WERI-Rb-1 (cell line): ENCODE results near the gene PSMD6.

Source experiments
- DNase-seq: peaks from one replicate; pipeline ENCODE4 v3.0.0-alpha.2; 2020
- H3K27ac ChIP-seq: fragments of 250-450 bp; sonication (Bioruptor Pico); 2 replicates; pipeline ENCODE4 v1.5.1; 2020; ENCODE audit warnings: mild to moderate bottlenecking, moderate library complexity
- H3K27me3 ChIP-seq: fragments of 250-450 bp; sonication (Bioruptor Pico); 2 replicates; pipeline ENCODE4 v1.5.1; 2021; ENCODE audit warnings: mild to moderate bottlenecking, low read depth, moderate library complexity; ENCODE audit not compliant: insufficient read depth, severe bottlenecking
- H3K36me3 ChIP-seq: fragments of 250-450 bp; sonication (Bioruptor Pico); 2 replicates; pipeline ENCODE4 v1.5.1; 2020; ENCODE audit warnings: mild to moderate bottlenecking, moderate library complexity
- H3K4me3 ChIP-seq: 2 replicates; pipeline ENCODE4 v1.5.1; 2011; ENCODE audit warnings: low read depth, mild to moderate bottlenecking, control low read depth, low read length
- H3K9me3 ChIP-seq: fragments of 250-450 bp; sonication (Bioruptor Pico); 2 replicates; pipeline ENCODE4 v1.5.1; 2021; ENCODE audit warnings: mild to moderate bottlenecking, moderate library complexity; ENCODE audit not compliant: severe bottlenecking
- TF ChIP-seq, protein P1 (sequence below): IDR thresholded peaks from 2 replicates; pipeline ENCODE4 v1.5.1; 2011; ENCODE audit warnings: low read depth, mild to moderate bottlenecking, control low read depth, inconsistent platforms, low read length

Gene PSMD6

DNA sequence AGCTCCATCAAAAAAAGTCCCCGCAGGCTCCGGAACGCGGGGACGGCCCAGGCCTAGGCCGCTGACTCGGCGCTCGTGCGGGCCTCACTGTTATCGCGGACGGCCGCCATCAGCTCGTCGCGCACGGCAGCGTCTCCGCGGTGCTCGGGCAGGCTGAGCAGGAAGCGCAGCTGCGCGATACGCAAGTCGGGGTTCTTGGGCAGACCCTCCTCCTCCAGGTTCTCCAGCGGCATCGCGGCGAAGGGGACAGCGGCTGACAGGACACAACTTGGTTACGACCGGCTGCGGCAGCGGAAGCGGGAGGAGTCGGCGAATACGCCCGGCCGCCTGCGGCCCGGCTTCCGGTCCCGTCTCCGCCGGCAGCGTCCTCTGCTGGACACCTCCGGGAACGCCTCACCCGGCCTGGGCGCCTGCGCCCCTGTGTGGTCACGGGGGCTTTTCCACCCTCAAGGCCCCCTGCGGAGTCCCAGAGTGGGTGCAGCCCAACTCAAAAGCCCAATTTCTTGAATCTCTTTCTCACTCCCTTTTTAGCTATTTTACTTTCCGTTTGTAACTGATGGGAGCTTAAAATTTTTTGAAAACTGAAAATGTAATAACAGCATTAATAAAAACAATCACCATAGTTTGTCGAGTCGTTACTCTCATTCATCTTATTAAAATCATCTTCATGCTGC, at the start of gene PSMD6:
Gene PSMD6, minus strand, starts transcription at position 308 of the 674 bp plus-strand sequence. Its CDS starts 75 bp downstream, at position 233.
- TF ChIP-seq, protein P1, sequence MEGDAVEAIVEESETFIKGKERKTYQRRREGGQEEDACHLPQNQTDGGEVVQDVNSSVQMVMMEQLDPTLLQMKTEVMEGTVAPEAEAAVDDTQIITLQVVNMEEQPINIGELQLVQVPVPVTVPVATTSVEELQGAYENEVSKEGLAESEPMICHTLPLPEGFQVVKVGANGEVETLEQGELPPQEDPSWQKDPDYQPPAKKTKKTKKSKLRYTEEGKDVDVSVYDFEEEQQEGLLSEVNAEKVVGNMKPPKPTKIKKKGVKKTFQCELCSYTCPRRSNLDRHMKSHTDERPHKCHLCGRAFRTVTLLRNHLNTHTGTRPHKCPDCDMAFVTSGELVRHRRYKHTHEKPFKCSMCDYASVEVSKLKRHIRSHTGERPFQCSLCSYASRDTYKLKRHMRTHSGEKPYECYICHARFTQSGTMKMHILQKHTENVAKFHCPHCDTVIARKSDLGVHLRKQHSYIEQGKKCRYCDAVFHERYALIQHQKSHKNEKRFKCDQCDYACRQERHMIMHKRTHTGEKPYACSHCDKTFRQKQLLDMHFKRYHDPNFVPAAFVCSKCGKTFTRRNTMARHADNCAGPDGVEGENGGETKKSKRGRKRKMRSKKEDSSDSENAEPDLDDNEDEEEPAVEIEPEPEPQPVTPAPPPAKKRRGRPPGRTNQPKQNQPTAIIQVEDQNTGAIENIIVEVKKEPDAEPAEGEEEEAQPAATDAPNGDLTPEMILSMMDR = peak; percentile 100
- Histone ChIP-seq H3K27me3 (no peaks in the 10 kb centered on the region), H3K36me3 (peaks cover 38% of the 10 kb centered on the region), H3K9me3 (no peaks in the 10 kb centered on the region), H3K4me3 (peak within 1 kb of the TSS; percentile 96), H3K27ac (peak within 1 kb of the TSS; percentile 80)
- peak; percentile 91 for DNase-seq

- Histone ChIP-seq H3K36me3 (no peaks in the 10 kb centered on the region), H3K27me3 (no peaks in the 10 kb centered on the region), H3K27ac (no peak overlapping the region), H3K4me3 (no peak overlapping the region), H3K9me3 (peaks cover 7% of the 10 kb centered on the region)
- DNase-seq = no peak
- TF ChIP-seq, protein P1 = no peak
Observed at GRCh38 chr3:64072126-64072525, 48.8 kb upstream of the PSMD6 start.

- Histone ChIP-seq H3K27ac (no peak overlapping the region), H3K36me3 (no peaks in the 10 kb centered on the region), H3K4me3 (no peak overlapping the region), H3K27me3 (no peaks in the 10 kb centered on the region), H3K9me3 (peaks cover 7% of the 10 kb centered on the region)
- TF ChIP-seq, protein P1 = no peak
- no peak for DNase-seq
Observed at GRCh38 chr3:64070704-64071103, 47.4 kb upstream of the PSMD6 start.

GRCh38 chr3:64067506-64068346, 44.4 kb upstream of the PSMD6 start:
- TF ChIP-seq, protein P1 = no peak
- DNase-seq = no peak
- Histone ChIP-seq H3K9me3 (peaks cover 4% of the 10 kb centered on the region), H3K4me3 (no peak overlapping the region), H3K27me3 (no peaks in the 10 kb centered on the region), H3K36me3 (no peaks in the 10 kb centered on the region), H3K27ac (no peak overlapping the region)

DNA sequence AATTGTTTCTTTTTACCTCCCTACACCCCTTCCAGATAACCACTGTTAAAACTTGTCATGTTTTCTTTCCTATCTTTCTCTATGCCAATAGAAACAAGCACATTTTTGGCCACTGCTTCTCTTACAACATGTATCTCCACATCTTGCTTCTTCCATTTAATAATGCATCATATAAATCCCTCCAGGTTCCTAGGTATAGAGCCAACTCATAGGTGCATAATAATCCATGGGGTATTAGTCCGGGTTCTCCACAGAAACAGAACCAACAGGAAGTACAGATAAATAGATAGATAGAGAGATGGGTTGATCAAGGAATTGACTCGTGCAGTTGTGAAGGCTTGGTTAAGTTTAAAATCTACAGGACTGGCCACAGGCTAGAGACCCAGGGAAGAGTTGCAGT, 41.5 kb upstream of the PSMD6 start:
- Histone ChIP-seq H3K27ac (no peak overlapping the region), H3K36me3 (no peaks in the 10 kb centered on the region)

More for the DNA sequence above, 41.5 kb upstream of the PSMD6 start:
- H3K4me3 ChIP-seq = no peak overlapping the region
- H3K9me3 ChIP-seq = no peaks in the 10 kb centered on the region
- TF ChIP-seq, protein P1 = no peak
- no peaks in the 10 kb centered on the region for H3K27me3 ChIP-seq
- DNase-seq = no peak
